K562 (cell line): ENCODE results near the gene SLC6A6.

Experiments used
- EGR1 ChIP-seq: fragments of 450-650 bp; conservative IDR thresholded peaks from 2 replicates; pipeline ENCODE4 v1.6.1; 2017; ENCODE audit warnings: mild to moderate bottlenecking
- HDAC1 ChIP-seq, 2 experiments: fragments of 450-650 bp; IDR thresholded peaks; 2 replicates each; pipeline ENCODE4 v1.6.1; 2016 to 2017; ENCODE audit warnings: inconsistent platforms in 1 of 2, mild to moderate bottlenecking in 1 of 2, moderate library complexity in 1 of 2
- NCOA2 ChIP-seq, 2 experiments: fragments of 450-650 bp; IDR thresholded peaks; 2 replicates each; pipeline ENCODE4 v1.6.1; 2018; ENCODE audit warnings: mild to moderate bottlenecking in 2 of 2, moderate library complexity in 1 of 2; ENCODE audit not compliant: partially characterized antibody in 2 of 2
- SAP30 ChIP-seq: fragments of 200-600 bp; sonication (generic); IDR thresholded peaks from 2 replicates; pipeline ENCODE4 v1.6.1; 2012; ENCODE audit warnings: borderline replicate concordance, low read depth, mild to moderate bottlenecking, moderate library complexity, low read length, control low read depth, inconsistent platforms; ENCODE audit not compliant: insufficient read depth, poor library complexity, severe bottlenecking
- ZNF589 ChIP-seq: fragments of 200-800 bp; sonication (Bioruptor generic); IDR thresholded peaks from 2 replicates; pipeline ENCODE4 v1.6.1; 2016; ENCODE audit warnings: low read depth, missing genetic modification characterization, missing compliant biosample characterization
- TF ChIP-seq, protein P1 (sequence below): sonication (generic); formaldehyde crosslinking; IDR thresholded peaks from 2 replicates; pipeline ENCODE4 v1.8.0; 2022; ENCODE audit warnings: mild to moderate bottlenecking, low read depth, missing genetic modification reagents
- TF ChIP-seq, protein P2 (sequence below): fragments of 450-650 bp; formaldehyde crosslinking; IDR thresholded peaks from 2 replicates; pipeline ENCODE4 v1.4.0; 2020; ENCODE audit warnings: mild to moderate bottlenecking, moderate library complexity

DNA sequence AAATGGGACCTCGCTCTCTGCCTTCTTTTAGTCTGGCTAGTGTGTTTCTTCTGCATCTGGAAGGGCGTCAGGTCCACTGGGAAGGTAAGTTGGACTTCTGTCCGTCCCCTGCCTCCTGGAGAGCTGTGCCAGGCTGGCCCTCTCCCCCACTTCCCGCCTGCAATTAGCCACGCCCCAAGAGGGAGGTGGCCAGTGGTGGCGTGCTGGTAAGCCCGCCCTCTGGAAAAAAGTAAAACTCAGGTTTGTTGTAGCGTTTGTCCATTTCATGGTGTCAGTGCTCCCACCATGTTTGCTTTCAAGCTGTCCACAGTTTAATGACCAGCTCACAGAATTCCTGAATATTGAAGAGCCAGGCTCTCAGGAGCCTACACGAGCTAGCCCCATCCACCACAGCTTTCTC lies 55.6 kb downstream of the SLC6A6 start:
- no peak for TF ChIP-seq ZNF589 (CRISPR knock-in tag)
- TF ChIP-seq, protein P1, sequence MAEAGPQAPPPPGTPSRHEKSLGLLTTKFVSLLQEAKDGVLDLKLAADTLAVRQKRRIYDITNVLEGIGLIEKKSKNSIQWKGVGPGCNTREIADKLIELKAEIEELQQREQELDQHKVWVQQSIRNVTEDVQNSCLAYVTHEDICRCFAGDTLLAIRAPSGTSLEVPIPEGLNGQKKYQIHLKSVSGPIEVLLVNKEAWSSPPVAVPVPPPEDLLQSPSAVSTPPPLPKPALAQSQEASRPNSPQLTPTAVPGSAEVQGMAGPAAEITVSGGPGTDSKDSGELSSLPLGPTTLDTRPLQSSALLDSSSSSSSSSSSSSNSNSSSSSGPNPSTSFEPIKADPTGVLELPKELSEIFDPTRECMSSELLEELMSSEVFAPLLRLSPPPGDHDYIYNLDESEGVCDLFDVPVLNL (CRISPR knock-in tag), result no peak
- no peak for TF ChIP-seq HDAC1 (IDR thresholded peaks at IDR 0.05)
- TF ChIP-seq SAP30, result no peak
- TF ChIP-seq NCOA2 (IDR thresholded peaks at IDR 0.05; ENCODE audit: partially characterized antibody in 2 of 2), result no peak
- no peak for TF ChIP-seq EGR1
- TF ChIP-seq, protein P2, sequence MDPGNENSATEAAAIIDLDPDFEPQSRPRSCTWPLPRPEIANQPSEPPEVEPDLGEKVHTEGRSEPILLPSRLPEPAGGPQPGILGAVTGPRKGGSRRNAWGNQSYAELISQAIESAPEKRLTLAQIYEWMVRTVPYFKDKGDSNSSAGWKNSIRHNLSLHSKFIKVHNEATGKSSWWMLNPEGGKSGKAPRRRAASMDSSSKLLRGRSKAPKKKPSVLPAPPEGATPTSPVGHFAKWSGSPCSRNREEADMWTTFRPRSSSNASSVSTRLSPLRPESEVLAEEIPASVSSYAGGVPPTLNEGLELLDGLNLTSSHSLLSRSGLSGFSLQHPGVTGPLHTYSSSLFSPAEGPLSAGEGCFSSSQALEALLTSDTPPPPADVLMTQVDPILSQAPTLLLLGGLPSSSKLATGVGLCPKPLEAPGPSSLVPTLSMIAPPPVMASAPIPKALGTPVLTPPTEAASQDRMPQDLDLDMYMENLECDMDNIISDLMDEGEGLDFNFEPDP (CRISPR knock-in tag), result no peak
